ENCODE results near the gene CPNE6.
A peak's percentile ranks its signal among the peaks of the same experiment; 100 is the strongest.
"Not testable (repeated sequence)": the region's sequence is repeated elsewhere in the genome, so short reads cannot be mapped to it uniquely, and the experiment has no call there.

Gene CPNE6

GRCh38 chr14:24050753-24051152 is 20.6 kb upstream of the CPNE6 start:
- H3K36me3 Mint-ChIP-seq (ENCODE audit: insufficient read depth); H3K27ac Mint-ChIP-seq; ATAC-seq (replicated peaks); H3K9me3 Mint-ChIP-seq; DNase-seq: not testable (repeated sequence)
- Mint-ChIP-seq H3K4me3 (peak overlapping the region; percentile 78 to 85), H3K4me1 (ENCODE audit: low read depth in 2 of 2) (peaks cover 16 to 20% of the 10 kb centered on the region in 2 donors), H3K27me3 (peaks cover 5 to 19% of the 10 kb centered on the region in 2 donors)

- Mint-ChIP-seq H3K4me3 (peak overlapping the region; percentile 78 to 85), H3K36me3 (ENCODE audit: insufficient read depth) (no peaks in the 10 kb centered on the region), H3K4me1 (ENCODE audit: low read depth in 2 of 2) (peaks cover 16 to 20% of the 10 kb centered on the region in 2 donors), H3K27me3 (peaks cover 5 to 17% of the 10 kb centered on the region in 2 donors), H3K9me3 (no peaks in the 10 kb centered on the region), H3K27ac (peak overlapping the region in 1 of 2 donors; percentile 62)
- DNase-seq: no peak
- no peak for ATAC-seq (replicated peaks)
Observed at GRCh38 chr14:24051176-24051788, 20.1 kb upstream of the CPNE6 start.

GRCh38 chr14:24051789-24052655 is 19.3 kb upstream of the CPNE6 start, which contains the start of gene CARMIL3:
TSS of gene CARMIL3 (plus strand) at chr14:24052009. CDS start at chr14:24052154, 145 bp downstream.
- Mint-ChIP-seq H3K4me1 (ENCODE audit: low read depth in 2 of 2) (peaks cover 16 to 20% of the 10 kb centered on the region in 2 donors), H3K36me3 (ENCODE audit: insufficient read depth) (no peaks in the 10 kb centered on the region), H3K27me3 (peaks cover 5 to 17% of the 10 kb centered on the region in 2 donors), H3K4me3 (peak within 1 kb of the TSS; percentile 78 to 85), H3K27ac (peak within 1 kb of the TSS; percentile 24 to 72), H3K9me3 (no peaks in the 10 kb centered on the region)
- ATAC-seq (replicated peaks) (peak; percentile 79), DNase-seq (peak; percentile 34 to 49 (median 45))

GRCh38 chr14:24052656-24053547 is 18.5 kb upstream of the CPNE6 start:
- H3K27ac Mint-ChIP-seq: peak overlapping the region; percentile 24 to 72
- H3K36me3 Mint-ChIP-seq (ENCODE audit: insufficient read depth): no peaks in the 10 kb centered on the region
- DNase-seq (peak in 1 of 3 experiments; percentile 23), ATAC-seq (replicated peaks) (peak; percentile 54)
- H3K4me3 Mint-ChIP-seq: peak overlapping the region; percentile 78 to 85
- peaks cover 5 to 16% of the 10 kb centered on the region in 2 donors for H3K27me3 Mint-ChIP-seq
- H3K4me1 Mint-ChIP-seq (ENCODE audit: low read depth in 2 of 2): peaks cover 16 to 20% of the 10 kb centered on the region in 2 donors
- no peaks in the 10 kb centered on the region for H3K9me3 Mint-ChIP-seq

GRCh38 chr14:24053548-24054323 is 17.6 kb upstream of the CPNE6 start:
- DNase-seq: no peak
- no peak for ATAC-seq (replicated peaks)
- no peaks in the 10 kb centered on the region for H3K36me3 Mint-ChIP-seq (ENCODE audit: insufficient read depth)
- peaks cover 4 to 8% of the 10 kb centered on the region in 2 donors for H3K27me3 Mint-ChIP-seq
- peak overlapping the region; percentile 78 to 85 for H3K4me3 Mint-ChIP-seq
- H3K27ac Mint-ChIP-seq: peak overlapping the region; percentile 24 to 72
- H3K4me1 Mint-ChIP-seq (ENCODE audit: low read depth in 2 of 2): peaks cover 16 to 27% of the 10 kb centered on the region in 2 donors
- H3K9me3 Mint-ChIP-seq: no peaks in the 10 kb centered on the region

GRCh38 chr14:24054324-24054641 is 17.1 kb upstream of the CPNE6 start:
- ATAC-seq (replicated peaks) (no peak), DNase-seq (no peak)
- no peaks in the 10 kb centered on the region for H3K36me3 Mint-ChIP-seq (ENCODE audit: insufficient read depth)
- H3K4me3 Mint-ChIP-seq: no peak overlapping the region
- peaks cover 16 to 29% of the 10 kb centered on the region in 2 donors for H3K4me1 Mint-ChIP-seq (ENCODE audit: low read depth in 2 of 2)
- peaks cover 0 to 2% of the 10 kb centered on the region in 2 donors for H3K27me3 Mint-ChIP-seq
- H3K9me3 Mint-ChIP-seq: no peaks in the 10 kb centered on the region
- H3K27ac Mint-ChIP-seq: no peak overlapping the region

- Mint-ChIP-seq H3K4me1 (ENCODE audit: low read depth in 2 of 2) (peaks cover 16 to 29% of the 10 kb centered on the region in 2 donors), H3K4me3 (no peak overlapping the region), H3K9me3 (no peaks in the 10 kb centered on the region), H3K36me3 (ENCODE audit: insufficient read depth) (no peaks in the 10 kb centered on the region), H3K27me3 (no peaks in the 10 kb centered on the region), H3K27ac (no peak overlapping the region)
- ATAC-seq (replicated peaks) (no peak), DNase-seq (no peak)
Observed at GRCh38 chr14:24054646-24055045, 16.7 kb upstream of the CPNE6 start.

GRCh38 chr14:24055971-24056799 is 15.2 kb upstream of the CPNE6 start:
- Mint-ChIP-seq H3K4me1 (ENCODE audit: low read depth in 2 of 2) (peaks cover 14 to 25% of the 10 kb centered on the region in 2 donors), H3K9me3 (no peaks in the 10 kb centered on the region), H3K27ac (peak overlapping the region in 1 of 2 donors; percentile 75), H3K4me3 (no peak overlapping the region), H3K27me3 (no peaks in the 10 kb centered on the region), H3K36me3 (ENCODE audit: insufficient read depth) (no peaks in the 10 kb centered on the region)
- no peak for ATAC-seq (replicated peaks)
- DNase-seq: no peak

- Mint-ChIP-seq H3K36me3 (ENCODE audit: insufficient read depth) (no peaks in the 10 kb centered on the region), H3K4me3 (no peak overlapping the region), H3K27ac (no peak overlapping the region), H3K4me1 (ENCODE audit: low read depth in 2 of 2) (peaks cover 13 to 21% of the 10 kb centered on the region in 2 donors), H3K9me3 (no peaks in the 10 kb centered on the region), H3K27me3 (no peaks in the 10 kb centered on the region)
- no peak for ATAC-seq (replicated peaks)
- DNase-seq: no peak
Observed at GRCh38 chr14:24056800-24057184, 14.6 kb upstream of the CPNE6 start.

- H3K27ac Mint-ChIP-seq: no peak overlapping the region
- no peaks in the 10 kb centered on the region for H3K9me3 Mint-ChIP-seq
- DNase-seq (no peak), ATAC-seq (replicated peaks) (no peak)
- H3K36me3 Mint-ChIP-seq (ENCODE audit: insufficient read depth): no peaks in the 10 kb centered on the region
- no peak overlapping the region for H3K4me3 Mint-ChIP-seq
- H3K27me3 Mint-ChIP-seq: no peaks in the 10 kb centered on the region
- peaks cover 13 to 21% of the 10 kb centered on the region in 2 donors for H3K4me1 Mint-ChIP-seq (ENCODE audit: low read depth in 2 of 2)
Observed at GRCh38 chr14:24057271-24057670, 14.1 kb upstream of the CPNE6 start.

- H3K9me3 Mint-ChIP-seq: no peaks in the 10 kb centered on the region
- DNase-seq (no peak), ATAC-seq (replicated peaks) (no peak)
- H3K4me1 Mint-ChIP-seq (ENCODE audit: low read depth in 2 of 2): peaks cover 10 to 18% of the 10 kb centered on the region in 2 donors
- H3K27me3 Mint-ChIP-seq: no peaks in the 10 kb centered on the region
- H3K36me3 Mint-ChIP-seq (ENCODE audit: insufficient read depth): no peaks in the 10 kb centered on the region
- H3K27ac Mint-ChIP-seq: peak overlapping the region; percentile 54 to 61
- H3K4me3 Mint-ChIP-seq: no peak overlapping the region
Observed at GRCh38 chr14:24057867-24058259, 13.5 kb upstream of the CPNE6 start.

Data from effector memory CD8-positive, alpha-beta T cell (primary cell).